ENCODE data around the gene SF1. TPM values are rescaled to one million over a fixed set of nuclear protein-coding genes. Genes with fewer than 3 reads are reported as not detected.

SF1 gene
- total and polyA plus RNA-seq, 9 of the 15 experiments (the other 6 are each of a cell fraction or from before 2014, with no cell fraction given), result 13.1 to 334 (median 111) TPM

DNA sequence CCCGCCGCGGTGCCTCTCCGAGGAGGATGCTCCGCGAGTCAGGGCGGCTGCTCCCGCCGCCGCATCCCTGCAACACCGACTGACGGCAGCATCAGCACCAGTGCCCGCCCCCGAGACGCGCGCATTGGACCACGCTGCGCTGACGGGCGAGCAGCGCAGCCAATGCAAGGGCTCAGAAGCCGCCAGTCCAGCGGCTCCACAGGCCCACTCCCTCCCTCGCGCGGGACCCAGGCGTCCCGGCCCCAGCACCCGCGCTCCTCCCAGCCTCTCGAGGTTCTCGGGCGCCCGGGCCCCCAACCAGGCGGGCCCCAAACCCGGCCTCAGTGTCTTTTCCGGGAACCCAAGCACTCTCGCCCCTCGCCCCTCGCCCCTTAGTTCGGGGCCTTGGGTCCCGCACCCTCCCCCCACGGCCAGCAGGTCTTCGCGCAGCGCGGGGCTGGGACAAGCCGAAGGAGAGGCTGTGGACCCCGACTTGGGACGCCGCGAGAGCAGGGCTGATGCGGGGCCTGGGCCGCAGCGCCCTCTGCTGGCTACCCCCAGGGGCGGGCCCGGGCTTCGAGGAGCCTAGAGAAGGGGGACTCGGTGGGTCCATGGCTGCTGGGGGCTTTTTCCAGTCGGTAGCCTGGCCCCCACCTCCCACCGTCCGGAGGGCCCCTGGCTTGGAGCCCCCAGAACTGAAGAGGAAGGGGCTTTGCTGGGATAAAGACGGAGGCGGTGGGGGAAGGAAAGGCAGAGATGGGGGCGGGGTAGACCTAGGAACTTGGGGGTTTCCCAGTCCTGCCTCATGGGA is 55.0 kb downstream of the SF1 start, which contains the start of gene NRXN2 (continued):
- TF ChIP-seq, protein P1, sequence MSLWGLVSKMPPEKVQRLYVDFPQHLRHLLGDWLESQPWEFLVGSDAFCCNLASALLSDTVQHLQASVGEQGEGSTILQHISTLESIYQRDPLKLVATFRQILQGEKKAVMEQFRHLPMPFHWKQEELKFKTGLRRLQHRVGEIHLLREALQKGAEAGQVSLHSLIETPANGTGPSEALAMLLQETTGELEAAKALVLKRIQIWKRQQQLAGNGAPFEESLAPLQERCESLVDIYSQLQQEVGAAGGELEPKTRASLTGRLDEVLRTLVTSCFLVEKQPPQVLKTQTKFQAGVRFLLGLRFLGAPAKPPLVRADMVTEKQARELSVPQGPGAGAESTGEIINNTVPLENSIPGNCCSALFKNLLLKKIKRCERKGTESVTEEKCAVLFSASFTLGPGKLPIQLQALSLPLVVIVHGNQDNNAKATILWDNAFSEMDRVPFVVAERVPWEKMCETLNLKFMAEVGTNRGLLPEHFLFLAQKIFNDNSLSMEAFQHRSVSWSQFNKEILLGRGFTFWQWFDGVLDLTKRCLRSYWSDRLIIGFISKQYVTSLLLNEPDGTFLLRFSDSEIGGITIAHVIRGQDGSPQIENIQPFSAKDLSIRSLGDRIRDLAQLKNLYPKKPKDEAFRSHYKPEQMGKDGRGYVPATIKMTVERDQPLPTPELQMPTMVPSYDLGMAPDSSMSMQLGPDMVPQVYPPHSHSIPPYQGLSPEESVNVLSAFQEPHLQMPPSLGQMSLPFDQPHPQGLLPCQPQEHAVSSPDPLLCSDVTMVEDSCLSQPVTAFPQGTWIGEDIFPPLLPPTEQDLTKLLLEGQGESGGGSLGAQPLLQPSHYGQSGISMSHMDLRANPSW (CRISPR knock-in tag; IDR thresholded peaks at IDR 0.05), result no peak
- TF ChIP-seq XRCC5 (IDR thresholded peaks at IDR 0.05; ENCODE audit: low read depth, low read length) (0 out of 2 replicates have a peak, but pooled peaks have one; percentile 24), SP1 (CRISPR knock-in tag; IDR thresholded peaks at IDR 0.05) (peak; percentile 73), U2AF2 (optimal IDR thresholded peaks at IDR 0.05; ENCODE audit: low read depth, low read length) (no peak), KDM1A (IDR thresholded peaks at IDR 0.05) (peak; percentile 58 to 79), ZFX (CRISPR knock-in tag; IDR thresholded peaks at IDR 0.05) (peak; percentile 63), BMI1 (IDR thresholded peaks at IDR 0.05; ENCODE audit: low read length) (no peak), SAP30 (IDR thresholded peaks at IDR 0.05; ENCODE audit: borderline replicate concordance, insufficient read depth, low read depth, low read length, poor library complexity, severe bottlenecking) (no peak), FIP1L1 (IDR thresholded peaks at IDR 0.05; ENCODE audit: low read depth, low read length, poor library complexity, severe bottlenecking) (peak; percentile 84), RUNX1 (IDR thresholded peaks at IDR 0.05; ENCODE audit: low read depth) (no peak), HLTF (IDR thresholded peaks at IDR 0.05) (0 out of 2 replicates have a peak, but pooled peaks have one; percentile 48), ATF7 (IDR thresholded peaks at IDR 0.05) (0 out of 2 replicates have a peak, but pooled peaks have one; percentile 27), ZNF57 (CRISPR knock-in tag; IDR thresholded peaks at IDR 0.05) (no peak)
- TF ChIP-seq, protein P2, sequence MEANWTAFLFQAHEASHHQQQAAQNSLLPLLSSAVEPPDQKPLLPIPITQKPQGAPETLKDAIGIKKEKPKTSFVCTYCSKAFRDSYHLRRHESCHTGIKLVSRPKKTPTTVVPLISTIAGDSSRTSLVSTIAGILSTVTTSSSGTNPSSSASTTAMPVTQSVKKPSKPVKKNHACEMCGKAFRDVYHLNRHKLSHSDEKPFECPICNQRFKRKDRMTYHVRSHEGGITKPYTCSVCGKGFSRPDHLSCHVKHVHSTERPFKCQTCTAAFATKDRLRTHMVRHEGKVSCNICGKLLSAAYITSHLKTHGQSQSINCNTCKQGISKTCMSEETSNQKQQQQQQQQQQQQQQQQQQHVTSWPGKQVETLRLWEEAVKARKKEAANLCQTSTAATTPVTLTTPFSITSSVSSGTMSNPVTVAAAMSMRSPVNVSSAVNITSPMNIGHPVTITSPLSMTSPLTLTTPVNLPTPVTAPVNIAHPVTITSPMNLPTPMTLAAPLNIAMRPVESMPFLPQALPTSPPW (CRISPR knock-in tag; IDR thresholded peaks at IDR 0.05), result peak; percentile 34; the same call in 1 of the 2 replicates
- TF ChIP-seq, protein P3, sequence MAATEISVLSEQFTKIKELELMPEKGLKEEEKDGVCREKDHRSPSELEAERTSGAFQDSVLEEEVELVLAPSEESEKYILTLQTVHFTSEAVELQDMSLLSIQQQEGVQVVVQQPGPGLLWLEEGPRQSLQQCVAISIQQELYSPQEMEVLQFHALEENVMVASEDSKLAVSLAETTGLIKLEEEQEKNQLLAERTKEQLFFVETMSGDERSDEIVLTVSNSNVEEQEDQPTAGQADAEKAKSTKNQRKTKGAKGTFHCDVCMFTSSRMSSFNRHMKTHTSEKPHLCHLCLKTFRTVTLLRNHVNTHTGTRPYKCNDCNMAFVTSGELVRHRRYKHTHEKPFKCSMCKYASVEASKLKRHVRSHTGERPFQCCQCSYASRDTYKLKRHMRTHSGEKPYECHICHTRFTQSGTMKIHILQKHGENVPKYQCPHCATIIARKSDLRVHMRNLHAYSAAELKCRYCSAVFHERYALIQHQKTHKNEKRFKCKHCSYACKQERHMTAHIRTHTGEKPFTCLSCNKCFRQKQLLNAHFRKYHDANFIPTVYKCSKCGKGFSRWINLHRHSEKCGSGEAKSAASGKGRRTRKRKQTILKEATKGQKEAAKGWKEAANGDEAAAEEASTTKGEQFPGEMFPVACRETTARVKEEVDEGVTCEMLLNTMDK (IDR thresholded peaks at IDR 0.05; ENCODE audit: borderline replicate concordance, insufficient read depth, low read depth, low read length, poor library complexity, severe bottlenecking), result peak; percentile 55
- TF ChIP-seq, protein P4, sequence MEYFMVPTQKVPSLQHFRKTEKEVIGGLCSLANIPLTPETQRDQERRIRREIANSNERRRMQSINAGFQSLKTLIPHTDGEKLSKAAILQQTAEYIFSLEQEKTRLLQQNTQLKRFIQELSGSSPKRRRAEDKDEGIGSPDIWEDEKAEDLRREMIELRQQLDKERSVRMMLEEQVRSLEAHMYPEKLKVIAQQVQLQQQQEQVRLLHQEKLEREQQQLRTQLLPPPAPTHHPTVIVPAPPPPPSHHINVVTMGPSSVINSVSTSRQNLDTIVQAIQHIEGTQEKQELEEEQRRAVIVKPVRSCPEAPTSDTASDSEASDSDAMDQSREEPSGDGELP (CRISPR knock-in tag; IDR thresholded peaks at IDR 0.05; ENCODE audit: borderline replicate concordance), result peak; percentile 49; the same call in 1 of the 2 replicates

All from K562 (cell line).